ENCODE results near the gene BMP2K.

The BMP2K gene

GRCh38 chr4:78776079-78776728 is at the start of gene BMP2K:
Gene BMP2K (plus strand): TSS chr4:78776350. CDS start chr4:78776544, 194 bp downstream.
- DNase-seq, result peak; percentile 94

GRCh38 chr4:78726546-78726945 is 49.6 kb upstream of the BMP2K start:
- no peak for DNase-seq

- DNase-seq, result no peak
These were observed 43.6 kb upstream of the BMP2K start for GRCh38 chr4:78732332-78733104.

GRCh38 chr4:78734441-78735162 is 41.5 kb upstream of the BMP2K start:
- DNase-seq, result no peak

- no peak for DNase-seq
These were observed 40.5 kb upstream of the BMP2K start for GRCh38 chr4:78735697-78736096.

- no peak for DNase-seq
These were observed 39.1 kb upstream of the BMP2K start for GRCh38 chr4:78737035-78737434.

- DNase-seq, result no peak
These were observed 38.2 kb upstream of the BMP2K start for GRCh38 chr4:78737973-78738372.

- DNase-seq, result no peak
These were observed 33.9 kb upstream of the BMP2K start for GRCh38 chr4:78742300-78742699.

GRCh38 chr4:78747475-78747922 is 28.7 kb upstream of the BMP2K start:
- DNase-seq, result no peak

- no peak for DNase-seq
These were observed 27.8 kb upstream of the BMP2K start for GRCh38 chr4:78748381-78748780.

- DNase-seq, result no peak
These were observed 26.7 kb upstream of the BMP2K start for GRCh38 chr4:78749258-78749971.

GRCh38 chr4:78749972-78750727 is 26.0 kb upstream of the BMP2K start:
- DNase-seq, result no peak

GRCh38 chr4:78753091-78753490 is 23.1 kb upstream of the BMP2K start:
- DNase-seq, result no peak

- no peak for DNase-seq
These were observed 21.3 kb upstream of the BMP2K start for GRCh38 chr4:78754872-78755271.

- DNase-seq, result no peak
These were observed 20.0 kb upstream of the BMP2K start for GRCh38 chr4:78756137-78756536.

- DNase-seq, result no peak
These were observed 19.4 kb upstream of the BMP2K start for GRCh38 chr4:78756776-78757175.

GRCh38 chr4:78757574-78757973 is 18.6 kb upstream of the BMP2K start:
- no peak for DNase-seq

GRCh38 chr4:78758085-78758484 is 18.1 kb upstream of the BMP2K start:
- DNase-seq, result no peak

GRCh38 chr4:78762529-78762928 is 13.6 kb upstream of the BMP2K start:
- no peak for DNase-seq

GRCh38 chr4:78763251-78763650 is 12.9 kb upstream of the BMP2K start:
- no peak for DNase-seq

GRCh38 chr4:78763763-78764387 is 12.3 kb upstream of the BMP2K start:
- DNase-seq, result no peak

GRCh38 chr4:78764498-78764961 is 11.6 kb upstream of the BMP2K start:
- DNase-seq, result no peak

Data from islet precursor cell (in vitro differentiated cells).